GM12864 (cell line): Measurements from ENCODE around the gene RND3.

Experiments used
- DNase-seq: peaks from one replicate; pipeline ENCODE4 v3.0.0-alpha.2; 2011; ENCODE audit warnings: low read depth
- H3K4me3 ChIP-seq: 2 replicates; pipeline ENCODE4 v1.5.1; 2011; ENCODE audit warnings: mild to moderate bottlenecking, low read depth, low read length, control low read depth
- CTCF ChIP-seq: IDR thresholded peaks from 2 replicates; pipeline ENCODE4 v1.5.1; 2011; ENCODE audit warnings: low read depth, mild to moderate bottlenecking, moderate library complexity, low read length, control low read depth, inconsistent platforms; ENCODE audit errors: missing control alignments

Gene RND3

GRCh38 chr2:150445398-150445797 is 42.1 kb downstream of the RND3 start:
- no peak for DNase-seq
- no peak for TF ChIP-seq CTCF
- H3K4me3 ChIP-seq: no peak overlapping the region

- H3K4me3 ChIP-seq: no peak overlapping the region
- no peak for TF ChIP-seq CTCF
- no peak for DNase-seq
These were observed 45.0 kb downstream of the RND3 start for GRCh38 chr2:150442484-150442883.

- DNase-seq: no peak
- H3K4me3 ChIP-seq: no peak overlapping the region
- no peak for TF ChIP-seq CTCF
These were observed 45.7 kb downstream of the RND3 start for GRCh38 chr2:150441784-150442183.

GRCh38 chr2:150441226-150441625 is 46.2 kb downstream of the RND3 start:
- no peak for DNase-seq
- no peak for TF ChIP-seq CTCF
- H3K4me3 ChIP-seq: no peak overlapping the region

- no peak overlapping the region for H3K4me3 ChIP-seq
- no peak for TF ChIP-seq CTCF
- DNase-seq: no peak
These were observed 48.8 kb downstream of the RND3 start for GRCh38 chr2:150438654-150439053.

GRCh38 chr2:150438041-150438440 is 49.4 kb downstream of the RND3 start:
- H3K4me3 ChIP-seq: no peak overlapping the region
- no peak for DNase-seq
- no peak for TF ChIP-seq CTCF

GRCh38 chr2:150432312-150432625 is 55.2 kb downstream of the RND3 start:
- no peak for TF ChIP-seq CTCF
- no peak for DNase-seq

More at GRCh38 chr2:150432312-150432625, 55.2 kb downstream of the RND3 start:
- no peak overlapping the region for H3K4me3 ChIP-seq
